DMS53 (cell line): ENCODE measurements around the gene HRG.
A peak's percentile ranks its signal among the peaks of the same experiment; 100 is the strongest.

Experiments used
- DNase-seq: peaks from one replicate; lab custom pipeline; 2025; lab: John Stamatoyannopoulos, UW

The HRG gene, protein sequence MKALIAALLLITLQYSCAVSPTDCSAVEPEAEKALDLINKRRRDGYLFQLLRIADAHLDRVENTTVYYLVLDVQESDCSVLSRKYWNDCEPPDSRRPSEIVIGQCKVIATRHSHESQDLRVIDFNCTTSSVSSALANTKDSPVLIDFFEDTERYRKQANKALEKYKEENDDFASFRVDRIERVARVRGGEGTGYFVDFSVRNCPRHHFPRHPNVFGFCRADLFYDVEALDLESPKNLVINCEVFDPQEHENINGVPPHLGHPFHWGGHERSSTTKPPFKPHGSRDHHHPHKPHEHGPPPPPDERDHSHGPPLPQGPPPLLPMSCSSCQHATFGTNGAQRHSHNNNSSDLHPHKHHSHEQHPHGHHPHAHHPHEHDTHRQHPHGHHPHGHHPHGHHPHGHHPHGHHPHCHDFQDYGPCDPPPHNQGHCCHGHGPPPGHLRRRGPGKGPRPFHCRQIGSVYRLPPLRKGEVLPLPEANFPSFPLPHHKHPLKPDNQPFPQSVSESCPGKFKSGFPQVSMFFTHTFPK

DNA sequence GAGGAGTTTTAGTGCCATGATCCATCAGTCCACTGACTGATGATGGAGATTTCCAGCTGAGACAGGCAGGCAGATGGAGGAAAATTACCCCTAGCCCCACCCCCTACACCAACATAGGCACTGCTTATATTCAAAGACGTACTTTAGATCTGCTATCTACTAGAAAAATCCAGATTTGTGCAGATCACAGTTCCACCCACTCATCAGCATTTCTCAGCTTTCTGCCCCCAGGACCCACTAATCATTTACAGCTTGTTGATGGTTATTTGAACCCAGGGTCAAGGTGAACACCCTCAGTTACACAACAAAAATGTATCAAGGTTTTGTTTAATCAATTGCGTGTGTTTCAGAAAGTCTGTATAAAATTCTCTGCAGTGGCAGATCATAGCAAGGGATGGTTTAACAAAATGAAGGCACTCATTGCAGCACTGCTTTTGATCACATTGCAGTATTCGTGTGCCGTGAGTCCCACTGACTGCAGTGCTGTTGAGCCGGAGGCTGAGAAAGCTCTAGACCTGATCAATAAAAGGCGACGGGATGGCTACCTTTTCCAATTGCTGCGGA lies at the start of gene HRG:
Gene HRG, plus strand, starts transcription at position 390 of the 564 bp plus-strand sequence. Its CDS starts 18 bp downstream, at position 408.
- no peak for DNase-seq

DNA sequence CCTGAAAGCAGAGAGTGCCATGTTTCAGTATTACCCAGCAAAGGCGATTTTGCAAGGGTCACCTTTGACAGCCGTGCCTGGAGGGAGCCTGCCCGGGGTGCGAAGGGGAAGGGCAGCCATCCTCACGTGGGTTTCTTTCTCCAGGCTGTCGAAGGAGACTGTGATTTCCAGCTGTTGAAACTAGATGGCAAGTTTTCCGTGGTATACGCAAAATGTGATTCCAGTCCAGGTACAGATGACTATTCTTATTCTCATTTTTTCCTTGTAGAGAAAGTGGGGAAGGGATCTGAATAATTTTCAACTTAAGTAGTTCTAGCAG lies 49.6 kb upstream of the HRG start:
- no peak for DNase-seq

DNA sequence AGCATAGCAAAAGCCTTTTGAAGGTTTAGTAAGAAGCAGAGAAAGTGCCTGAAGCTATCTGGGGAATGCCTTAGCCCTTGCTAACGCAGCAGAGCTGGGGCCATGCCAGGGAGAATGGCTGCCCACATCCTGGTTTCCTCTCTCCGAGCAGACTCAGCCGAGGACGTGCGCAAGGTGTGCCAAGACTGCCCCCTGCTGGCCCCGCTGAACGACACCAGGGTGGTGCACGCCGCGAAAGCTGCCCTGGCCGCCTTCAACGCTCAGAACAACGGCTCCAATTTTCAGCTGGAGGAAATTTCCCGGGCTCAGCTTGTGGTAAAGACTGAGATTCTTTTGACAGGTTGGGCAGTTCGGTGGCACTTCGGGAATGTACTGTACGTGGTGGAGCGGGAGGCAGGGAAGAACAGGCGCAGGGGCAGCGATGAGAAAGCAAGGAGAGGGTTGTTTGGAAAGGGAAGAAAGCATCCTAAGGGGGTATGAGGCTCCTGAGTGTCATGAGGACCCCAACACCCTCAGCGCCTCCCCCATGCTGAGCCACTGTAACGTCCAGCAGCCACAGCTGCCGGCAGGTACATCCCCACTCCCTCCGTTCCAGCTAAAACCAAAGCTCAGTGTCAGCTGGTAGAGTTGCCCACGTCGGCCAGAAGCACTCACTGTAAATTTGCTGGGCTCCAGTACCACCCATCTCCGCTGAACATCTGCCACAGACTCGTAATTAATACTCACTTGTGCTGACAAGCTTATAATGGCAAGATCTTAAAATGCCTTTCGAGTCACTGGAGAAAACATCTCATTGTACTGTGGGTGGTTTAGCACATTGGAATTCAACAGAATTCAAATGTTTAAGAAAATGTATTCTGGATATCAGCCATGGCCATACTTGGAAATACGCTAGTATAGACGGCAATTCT lies 48.5 kb upstream of the HRG start:
- peak; percentile 88 for DNase-seq

DNA sequence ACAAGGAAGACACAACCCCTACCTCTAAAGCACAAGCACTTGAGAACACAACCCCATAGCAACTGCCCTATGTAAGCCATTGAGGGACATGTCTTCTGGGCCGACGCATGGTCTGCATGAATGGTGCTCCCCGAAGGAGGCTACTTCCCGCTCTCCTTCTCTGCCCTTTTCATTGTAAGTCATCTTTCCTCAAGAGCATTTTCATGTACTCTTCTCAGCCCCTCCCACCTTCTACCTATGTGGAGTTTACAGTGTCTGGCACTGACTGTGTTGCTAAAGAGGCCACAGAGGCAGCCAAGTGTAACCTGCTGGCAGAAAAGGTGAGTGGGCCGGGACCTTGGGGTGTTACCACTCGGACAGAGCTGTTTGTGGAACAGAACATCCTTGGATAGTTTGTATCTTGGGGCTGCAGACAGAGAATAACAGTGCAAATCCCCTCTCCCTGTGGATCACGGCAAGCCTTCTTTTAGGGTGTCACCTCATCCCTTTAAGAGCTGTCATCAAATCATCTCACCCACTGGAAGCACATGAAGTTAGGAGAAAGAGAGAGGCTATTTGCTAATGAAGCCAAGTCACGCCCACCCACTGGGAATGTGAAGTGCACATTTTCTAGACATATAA lies 47.4 kb upstream of the HRG start:
- DNase-seq = no peak

DNA sequence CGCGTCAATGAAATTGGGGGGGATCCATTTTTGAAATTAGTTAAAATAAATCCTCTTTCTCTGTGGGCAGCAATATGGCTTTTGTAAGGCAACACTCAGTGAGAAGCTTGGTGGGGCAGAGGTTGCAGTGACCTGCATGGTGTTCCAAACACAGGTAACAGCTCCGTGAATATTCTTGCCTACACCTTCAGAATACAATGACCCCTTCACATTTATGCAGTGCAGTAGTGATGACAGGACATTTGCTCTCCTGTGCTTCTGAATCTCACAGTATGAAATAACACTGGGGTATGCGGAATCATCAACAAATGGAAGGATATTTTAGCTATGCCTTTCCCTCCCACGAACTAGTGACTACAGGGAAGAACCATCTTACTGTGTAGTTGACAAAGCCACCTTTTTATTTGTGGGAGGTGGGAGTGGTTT lies 46.0 kb upstream of the HRG start:
- no peak for DNase-seq

DNA sequence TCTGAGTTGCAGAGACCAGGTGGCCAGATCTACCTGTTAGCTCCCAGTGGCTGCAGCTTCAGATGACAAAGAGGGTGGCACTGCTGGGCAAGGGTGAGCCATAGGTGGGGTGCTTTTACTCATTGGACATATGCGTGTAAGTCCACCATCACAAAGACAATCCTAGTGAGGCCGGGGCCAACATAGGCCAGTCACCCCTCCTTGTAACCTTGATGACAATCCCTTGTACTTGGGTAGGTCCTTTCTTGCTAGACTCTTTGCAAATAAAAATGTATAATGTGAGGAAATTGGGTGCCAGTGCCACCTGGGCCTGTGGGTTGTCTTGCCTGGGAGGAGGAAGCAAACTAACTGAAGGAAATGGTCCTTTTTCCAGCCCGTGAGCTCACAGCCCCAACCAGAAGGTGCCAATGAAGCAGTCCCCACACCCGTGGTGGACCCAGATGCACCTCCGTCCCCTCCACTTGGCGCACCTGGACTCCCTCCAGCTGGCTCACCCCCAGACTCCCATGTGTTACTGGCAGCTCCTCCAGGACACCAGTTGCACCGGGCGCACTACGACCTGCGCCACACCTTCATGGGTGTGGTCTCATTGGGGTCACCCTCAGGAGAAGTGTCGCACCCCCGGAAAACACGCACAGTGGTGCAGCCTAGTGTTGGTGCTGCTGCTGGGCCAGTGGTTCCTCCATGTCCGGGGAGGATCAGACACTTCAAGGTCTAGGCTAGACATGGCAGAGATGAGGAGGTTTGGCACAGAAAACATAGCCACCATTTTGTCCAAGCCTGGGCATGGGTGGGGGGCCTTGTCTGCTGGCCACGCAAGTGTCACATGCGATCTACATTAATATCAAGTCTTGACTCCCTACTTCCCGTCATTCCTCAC lies 45.4 kb upstream of the HRG start:
- DNase-seq = no peak

DNA sequence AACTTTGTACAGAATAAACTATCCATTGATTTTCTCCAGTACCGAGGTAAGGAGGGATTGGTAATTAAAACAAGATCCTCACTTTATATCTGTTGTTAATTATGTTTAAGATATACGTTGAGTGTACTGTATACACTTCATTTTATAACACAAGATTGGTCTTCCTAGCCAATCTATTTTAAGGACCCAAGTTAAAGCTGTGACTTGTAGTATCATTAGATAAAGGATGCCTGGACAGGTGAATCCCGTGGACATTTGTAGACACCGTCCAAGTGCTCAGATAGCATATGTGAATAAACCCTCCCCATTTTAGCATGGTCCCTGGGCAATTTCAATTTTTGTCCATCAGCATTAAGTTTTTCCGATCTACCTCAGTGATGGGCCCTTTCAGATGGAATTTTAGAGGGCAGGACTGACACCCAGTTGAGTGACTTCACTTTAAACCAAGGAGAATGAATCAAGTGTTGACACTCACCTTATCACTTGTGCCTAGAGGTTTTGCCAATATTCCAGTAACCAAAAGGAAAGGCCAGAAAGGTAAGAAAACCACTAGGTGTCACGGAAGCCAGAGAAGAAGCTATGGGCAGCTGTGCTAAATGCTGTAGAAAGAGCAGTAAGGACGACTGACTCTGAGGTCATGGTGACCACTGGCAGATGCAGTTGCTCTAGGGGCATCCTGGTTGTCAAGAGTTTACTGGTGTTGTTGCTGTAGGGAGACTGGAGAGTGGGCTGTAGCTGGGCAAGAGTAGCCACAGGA lies 43.7 kb upstream of the HRG start:
- no peak for DNase-seq

DNA sequence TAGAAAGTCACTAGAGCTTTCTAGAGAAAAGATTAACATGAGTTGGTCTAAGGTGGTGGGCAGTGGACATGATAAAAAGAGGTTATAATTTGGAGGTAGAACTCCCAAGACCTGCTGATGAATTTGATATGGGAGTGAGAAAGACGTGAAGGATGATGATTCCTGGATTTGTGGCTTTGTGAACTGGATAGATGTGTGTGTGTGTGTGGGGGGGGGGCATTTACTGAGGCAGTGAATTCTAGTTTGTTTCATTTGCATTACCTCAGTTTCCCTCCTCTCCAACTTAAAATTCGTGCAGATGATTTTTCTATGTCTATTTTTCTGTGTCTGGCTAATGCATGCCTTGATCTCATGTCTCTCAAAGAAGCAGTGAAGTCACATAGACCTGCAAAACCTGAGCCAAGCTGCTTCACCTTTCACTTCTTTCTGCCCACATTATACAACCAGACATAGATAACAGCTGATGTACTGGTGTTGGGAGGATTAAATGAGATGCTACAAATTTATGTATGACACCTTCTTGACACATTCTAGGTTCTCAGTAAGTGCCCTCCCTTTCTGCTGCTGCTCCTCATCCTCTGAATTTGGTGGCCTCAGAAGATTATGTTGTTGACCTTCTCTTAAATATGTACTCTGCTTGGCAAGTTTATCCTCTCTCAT lies 43.0 kb upstream of the HRG start:
- no peak for DNase-seq

DNA sequence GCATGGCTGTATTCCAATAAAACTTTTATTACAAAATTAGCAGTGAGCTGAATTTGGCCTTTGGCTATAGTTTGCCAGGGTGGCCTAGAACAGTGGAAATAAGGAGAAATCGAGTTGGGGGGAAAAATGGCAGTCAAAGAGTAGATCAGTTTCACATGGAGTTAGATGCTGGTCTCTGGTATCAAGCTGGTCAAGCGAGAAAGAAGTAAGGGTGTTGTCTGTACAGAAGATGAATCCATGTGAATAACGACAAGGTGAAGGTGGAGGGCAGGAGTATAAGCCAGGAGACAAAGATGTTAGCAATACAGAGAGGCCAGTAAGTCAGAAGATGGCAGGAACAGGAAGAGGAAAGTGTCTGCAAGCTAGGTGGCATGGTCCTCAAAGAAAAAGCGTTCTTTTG lies 41.2 kb upstream of the HRG start:
- DNase-seq = no peak

DNA sequence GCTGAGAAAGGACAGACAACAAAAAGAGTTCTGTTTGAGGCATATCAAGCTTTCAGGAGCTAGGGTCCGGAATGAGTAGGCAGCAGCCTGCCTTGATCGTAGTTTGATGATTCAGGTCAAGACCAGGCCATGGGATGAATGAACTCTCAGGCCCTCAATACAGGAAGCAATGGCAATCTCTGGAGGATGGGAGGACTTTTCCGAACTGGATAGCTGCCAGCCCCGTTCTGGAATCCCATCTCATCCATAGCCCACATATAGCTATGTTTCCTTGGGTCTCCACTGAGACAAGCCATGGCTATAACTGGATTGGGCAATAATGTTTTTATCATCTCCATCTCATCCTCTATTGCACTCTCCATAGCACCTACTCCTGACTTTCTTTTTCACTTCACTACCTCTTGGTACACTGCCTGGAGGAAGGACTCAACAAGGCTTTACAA lies 40.2 kb upstream of the HRG start:
- DNase-seq = no peak

DNA sequence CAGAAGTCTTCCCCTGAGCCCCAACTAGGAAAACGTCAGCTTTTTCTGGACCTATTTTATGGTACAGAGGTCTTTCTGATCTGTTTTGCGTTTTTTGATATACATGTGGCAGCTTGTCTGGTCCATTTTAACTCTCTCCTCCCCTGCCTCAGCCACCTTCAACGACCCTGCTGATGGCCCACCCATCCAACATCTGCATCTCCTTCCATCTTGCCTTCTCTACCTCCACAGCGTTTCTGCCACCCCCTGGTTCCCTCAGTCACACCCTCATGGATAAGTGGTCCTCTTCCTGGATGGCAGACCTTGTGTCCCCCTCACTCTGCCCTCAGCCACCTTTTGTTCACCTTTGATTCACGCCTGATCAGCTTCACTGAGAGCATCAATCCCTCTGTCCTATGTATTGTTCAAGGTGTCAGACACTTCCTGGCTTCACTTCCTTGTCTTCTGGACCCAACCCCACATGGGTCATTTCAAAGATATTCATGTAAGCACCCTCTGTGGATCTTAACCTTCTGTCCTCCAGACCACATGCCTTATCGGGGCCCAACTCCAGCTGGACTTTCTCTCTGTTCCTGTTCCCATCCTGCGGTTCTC lies 39.5 kb upstream of the HRG start:
- no peak for DNase-seq

DNA sequence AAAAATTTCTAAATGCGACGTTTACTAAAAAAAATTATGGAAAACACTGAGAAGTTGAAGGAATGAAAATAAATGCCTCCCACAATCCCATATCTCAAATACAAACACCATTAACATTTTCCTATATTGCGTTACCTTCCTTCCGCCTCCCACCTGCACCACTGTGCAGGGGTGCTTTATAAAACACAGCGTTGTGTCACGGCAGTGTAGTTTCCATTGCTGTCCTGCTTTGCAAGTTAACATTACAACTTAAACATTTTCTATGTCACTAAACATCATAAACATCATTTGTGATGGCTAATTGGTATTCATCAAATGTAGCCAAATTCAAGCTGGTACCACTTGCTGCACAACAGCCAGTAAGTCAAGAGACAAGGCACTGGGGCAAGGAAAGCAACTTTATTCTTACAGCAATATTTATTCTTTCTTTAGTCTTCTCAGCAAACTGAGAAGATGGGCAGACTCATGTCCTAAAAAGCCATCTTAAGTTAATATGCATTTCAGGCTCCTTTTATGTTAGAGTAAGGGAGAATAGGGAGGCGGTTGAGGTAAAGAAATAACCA lies 37.9 kb upstream of the HRG start:
- no peak for DNase-seq

DNA sequence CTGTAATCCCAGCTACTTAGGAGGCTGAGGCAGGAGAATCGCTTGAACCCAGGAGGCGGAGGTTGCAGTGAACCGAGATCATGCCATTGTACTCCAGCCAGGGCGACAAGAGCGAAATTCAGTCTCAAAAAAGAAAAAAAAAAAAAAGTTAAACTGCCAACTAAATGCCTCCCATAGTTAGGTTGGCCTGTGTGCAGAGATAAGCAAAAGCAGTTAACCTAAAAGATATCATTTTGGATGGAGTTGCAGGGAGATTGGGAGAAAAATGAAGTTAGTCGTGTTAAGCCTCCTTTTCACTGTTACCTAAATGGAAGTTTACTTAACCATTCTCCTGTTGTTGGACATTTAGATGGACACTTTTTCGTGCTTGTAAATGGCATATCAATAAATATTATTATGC lies 37.1 kb upstream of the HRG start:
- no peak for DNase-seq

DNA sequence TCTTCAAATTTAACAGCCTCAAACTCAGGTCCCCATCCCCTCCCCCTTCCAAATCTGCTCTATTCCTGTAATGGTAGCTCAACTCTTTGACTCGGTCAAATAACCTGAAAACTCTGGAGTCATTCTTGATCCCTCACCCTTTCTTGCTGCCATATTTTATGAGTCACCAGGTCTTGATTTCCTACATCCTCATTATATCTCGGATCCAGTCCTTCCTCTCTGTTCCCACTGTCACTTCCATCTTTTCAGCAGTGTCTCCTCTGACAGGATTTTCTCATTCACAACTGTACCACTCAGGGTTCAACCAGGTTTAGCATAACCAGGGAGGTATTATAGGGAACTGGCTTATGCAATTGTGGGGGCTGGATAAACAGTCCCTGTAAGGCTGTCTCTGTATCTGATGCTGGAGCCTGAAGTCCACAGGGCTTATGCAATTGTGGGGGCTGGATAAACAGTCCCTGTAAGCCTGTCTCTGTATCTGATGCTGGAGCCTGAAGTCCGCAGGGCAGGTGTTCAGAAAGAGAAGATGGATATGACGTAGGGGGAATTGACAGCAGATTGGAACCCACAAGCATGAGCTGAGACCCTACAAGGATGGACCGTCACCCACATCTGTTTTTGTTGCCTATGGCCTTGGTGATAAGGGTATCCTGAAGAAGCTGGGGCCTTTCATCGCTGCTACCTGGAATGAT lies 34.7 kb upstream of the HRG start:
- no peak for DNase-seq

DNA sequence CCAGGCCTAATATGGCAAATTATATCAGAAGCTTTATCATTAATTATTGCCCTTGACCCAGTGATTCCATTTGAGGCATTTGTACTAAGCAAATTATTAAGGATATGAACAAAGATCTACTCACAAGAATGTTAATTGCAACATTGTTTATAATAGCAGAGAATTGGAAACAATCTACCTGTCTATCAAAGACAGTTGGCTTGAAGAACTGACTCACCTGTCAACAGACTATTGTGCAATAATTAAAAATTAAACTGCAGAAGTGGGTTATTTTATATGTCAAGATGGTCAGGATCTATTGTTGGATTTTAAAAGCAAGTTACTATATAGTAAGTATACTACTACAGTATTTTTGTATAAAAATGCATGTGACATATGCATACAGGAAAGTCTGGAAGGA lies 32.3 kb upstream of the HRG start:
- no peak for DNase-seq

DNA sequence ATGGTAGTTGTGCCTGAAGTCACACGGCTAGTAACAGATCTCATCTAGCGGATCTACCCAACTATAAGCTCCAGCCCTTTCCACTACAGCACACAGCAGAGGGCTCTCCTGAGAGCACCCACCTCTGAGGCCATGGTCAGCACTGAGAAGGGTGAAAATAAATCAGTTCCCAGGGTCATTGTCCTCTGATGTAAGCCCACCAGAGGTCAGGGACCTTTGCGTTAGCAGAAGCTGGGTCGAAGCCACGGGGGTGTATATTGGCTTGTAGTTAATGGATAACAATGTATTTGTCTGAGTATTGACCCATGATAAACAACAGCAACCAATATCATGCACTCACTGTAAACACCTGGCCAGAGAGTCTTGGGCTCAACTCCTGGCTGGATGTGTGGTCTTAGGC lies 31.6 kb upstream of the HRG start:
- DNase-seq = peak; percentile 31

DNA sequence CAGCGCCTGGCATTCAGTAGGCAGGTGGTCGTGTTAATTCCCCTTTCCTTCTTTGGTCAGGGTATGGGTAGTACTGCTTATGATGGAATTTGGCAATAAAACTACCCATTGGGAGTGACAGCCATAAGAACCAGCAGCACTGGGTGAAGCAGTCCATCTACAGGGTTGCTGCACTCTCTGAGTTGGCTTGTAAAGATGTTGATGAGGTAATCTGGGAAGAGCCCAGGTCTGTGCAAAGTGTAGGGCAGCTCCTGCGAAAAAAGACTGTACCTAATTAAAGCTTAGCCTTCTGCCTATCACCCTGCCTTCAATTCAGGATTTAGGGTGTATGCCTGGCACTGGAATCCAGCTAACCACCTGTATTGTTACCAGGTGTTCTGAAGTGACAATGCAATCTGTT lies 30.3 kb upstream of the HRG start:
- DNase-seq = no peak

DNA sequence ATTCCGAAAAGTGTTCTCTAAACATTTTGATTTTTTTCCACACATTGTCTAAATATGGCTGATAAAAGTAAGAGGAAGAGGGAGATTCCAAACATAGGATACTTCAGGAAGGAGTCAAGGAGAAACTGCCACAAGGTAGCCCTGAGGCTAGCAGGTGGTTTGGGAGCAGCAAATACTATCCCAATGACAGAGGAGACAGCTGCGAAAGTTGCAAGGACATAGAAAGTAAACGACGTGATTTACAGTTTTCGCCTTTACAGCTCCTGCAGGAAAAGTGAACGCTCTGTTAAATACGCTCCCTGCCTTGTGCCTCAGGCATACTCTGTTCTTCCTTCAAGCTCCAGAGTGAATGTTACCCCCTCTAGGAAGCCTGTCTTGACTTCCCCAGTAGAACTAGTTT lies 29.3 kb upstream of the HRG start:
- DNase-seq = no peak

DNA sequence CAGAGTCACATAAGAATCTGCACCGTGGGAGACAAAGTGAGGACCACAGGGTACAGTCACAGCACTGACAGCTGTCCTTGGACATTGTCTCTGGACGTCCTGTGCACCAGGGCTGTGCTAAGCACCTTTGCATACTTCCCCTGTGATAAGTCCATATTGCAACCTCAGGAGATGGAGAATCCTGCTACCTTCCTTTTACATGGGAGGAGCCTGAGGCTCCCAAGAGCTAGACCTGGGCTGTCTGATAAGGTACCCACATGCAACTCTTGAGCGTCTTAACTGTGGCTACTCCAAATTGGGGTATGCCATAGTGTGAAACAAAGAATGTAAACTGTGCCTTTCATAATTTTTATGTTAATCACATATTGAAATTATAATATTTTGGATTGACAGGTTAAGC lies 28.1 kb upstream of the HRG start:
- DNase-seq = no peak
